GM18861 (cell line): ENCODE measurements around the gene DHX34.

Source experiments
- ATAC-seq: cut with Tn5 transposase; IDR thresholded peaks from one replicate; pipeline ENCODE4 v1.9.1; 2021; ENCODE audit not compliant: unreplicated experiment

DHX34 gene

DNA sequence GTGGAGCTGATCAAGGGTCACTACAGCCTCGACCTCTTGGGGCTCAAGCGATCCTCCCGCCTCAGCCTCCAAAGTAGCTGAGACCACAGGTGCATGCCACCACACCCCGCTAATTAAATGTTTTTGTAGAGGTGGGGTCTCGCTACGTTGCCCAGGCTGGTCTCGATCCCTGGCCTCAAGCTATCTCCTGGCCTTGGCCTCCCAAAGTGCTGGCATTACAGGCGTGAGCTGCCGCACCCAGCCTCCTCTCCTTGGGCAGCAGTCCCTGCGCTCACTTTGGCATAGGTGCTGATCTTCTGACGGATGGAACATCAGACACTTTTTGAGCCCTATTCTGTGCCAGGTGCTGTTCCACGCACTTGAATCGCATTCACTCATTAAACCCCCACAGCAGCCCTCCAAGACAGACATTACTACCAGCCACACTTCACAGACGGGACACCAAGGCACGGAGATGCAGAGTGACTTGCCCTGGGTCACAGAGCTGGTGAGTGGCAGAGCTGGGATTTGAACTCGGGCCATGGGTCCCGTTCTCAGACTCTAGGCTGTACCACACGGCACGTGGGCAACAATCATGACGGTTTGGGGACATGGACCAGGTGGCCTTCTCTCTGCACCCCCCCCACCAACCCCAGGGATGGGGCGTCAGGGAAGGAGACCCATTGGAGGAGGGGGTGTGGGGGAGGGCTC, 67.0 kb downstream of the DHX34 start:
- no peak for ATAC-seq

DNA sequence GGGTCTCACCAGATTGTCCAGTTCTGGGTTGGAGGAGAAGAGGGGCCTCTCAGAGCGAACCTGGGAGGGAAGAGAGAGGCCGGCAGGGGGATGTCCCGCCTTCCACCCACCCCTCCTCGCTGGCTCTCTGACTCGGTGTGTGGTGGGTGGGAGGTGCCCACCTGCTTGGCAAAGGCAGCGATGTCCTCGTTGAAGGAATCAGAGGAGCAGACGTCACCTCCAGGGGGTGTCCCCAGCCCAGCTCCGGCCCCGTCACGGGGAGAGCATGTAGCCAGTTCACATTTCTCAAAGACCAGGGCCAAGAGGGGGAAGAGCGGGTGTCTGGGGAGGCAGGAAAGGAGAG, 67.5 kb downstream of the DHX34 start:
- ATAC-seq, result no peak

DNA sequence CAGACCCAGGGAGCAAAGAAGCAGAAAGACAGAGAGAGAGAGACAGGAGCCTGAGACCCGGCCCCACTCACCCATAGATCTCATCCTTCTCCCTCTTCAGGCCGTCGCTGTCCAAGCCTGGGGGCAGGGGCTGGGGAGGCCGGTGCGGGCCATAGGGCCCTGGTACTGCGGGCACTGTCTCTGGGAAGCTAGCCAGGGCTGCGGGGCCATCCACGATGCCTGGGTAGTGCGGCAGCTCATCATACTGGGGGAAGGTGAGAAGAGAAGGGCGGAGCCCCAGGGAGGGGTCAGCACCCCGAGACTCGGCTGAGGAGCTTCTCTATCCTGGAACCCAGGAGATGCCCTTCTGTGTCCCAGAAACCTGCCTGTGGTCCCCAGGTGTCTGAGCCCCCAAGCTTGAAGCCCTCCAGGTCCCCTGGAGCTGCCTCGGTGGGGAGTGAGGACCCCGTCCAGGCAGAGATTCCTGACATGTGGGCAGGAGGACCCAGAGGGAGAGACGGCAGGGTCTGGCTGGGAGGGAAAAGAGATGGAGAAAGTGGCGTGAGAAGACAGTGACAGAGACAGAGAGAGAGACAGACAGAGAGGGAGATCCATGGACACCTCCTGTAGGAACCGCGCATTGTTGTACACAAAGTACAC, 68.1 kb downstream of the DHX34 start:
- no peak for ATAC-seq

DNA sequence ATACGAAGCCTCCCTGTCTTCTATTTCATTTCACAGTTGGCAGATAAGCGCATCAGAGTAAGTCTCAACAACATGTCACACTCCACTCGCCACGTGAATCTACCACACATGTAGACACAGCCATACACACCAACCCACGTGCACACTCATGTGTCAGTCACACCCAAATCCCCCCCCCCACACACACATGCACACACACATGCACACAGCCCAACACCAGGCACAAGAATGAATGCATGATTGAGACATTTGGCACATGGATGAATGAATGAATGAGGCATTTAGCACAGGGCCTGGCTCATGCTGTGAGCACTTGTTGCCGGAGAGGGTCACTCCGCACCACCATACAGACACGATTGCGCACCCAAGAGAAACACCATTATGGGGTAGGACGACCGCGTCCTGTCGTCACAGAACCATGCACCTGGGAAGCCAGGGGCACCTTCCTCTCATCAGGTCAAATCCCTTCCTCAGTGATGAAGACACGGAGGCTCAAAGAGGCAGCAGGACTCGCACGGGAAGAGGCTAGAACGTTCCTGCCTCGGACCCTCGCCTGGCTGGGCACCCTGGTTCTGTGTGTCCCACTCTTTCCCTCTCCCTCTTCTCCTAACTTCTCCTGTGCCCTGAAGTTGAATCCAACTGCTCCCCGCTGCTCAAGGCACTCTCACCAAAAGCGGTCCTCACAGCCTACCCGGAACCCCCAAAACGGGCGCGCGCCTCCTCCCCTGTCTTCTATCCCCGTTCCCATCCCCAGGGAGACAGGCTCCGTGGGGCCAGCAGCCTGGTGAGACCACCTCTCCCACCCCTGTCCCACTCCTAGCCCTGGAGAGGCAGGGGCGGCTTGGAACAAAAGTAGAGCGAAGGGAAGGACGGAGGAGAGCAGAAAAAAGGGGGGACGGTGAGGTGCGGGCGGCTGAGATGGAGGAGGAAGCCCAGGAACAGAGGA, 68.9 kb downstream of the DHX34 start:
- no peak for ATAC-seq

DNA sequence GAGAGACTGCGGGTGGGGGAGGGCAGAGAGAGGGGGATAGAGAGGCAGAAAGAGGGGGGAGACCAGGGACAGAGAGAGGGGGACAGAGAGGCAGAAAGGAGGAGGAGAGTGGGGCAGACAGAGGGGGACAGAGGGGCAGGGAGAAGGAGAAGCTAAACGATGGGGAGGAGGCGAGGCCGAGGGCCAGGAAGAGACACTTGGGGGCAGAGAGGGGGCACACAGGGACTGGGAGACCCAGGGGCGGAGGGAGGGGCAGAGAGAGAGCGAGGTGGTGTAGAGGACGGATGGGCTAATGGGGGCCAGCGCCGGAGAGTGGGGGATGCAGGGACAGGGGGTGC, 69.5 kb downstream of the DHX34 start:
- ATAC-seq, result no peak

DNA sequence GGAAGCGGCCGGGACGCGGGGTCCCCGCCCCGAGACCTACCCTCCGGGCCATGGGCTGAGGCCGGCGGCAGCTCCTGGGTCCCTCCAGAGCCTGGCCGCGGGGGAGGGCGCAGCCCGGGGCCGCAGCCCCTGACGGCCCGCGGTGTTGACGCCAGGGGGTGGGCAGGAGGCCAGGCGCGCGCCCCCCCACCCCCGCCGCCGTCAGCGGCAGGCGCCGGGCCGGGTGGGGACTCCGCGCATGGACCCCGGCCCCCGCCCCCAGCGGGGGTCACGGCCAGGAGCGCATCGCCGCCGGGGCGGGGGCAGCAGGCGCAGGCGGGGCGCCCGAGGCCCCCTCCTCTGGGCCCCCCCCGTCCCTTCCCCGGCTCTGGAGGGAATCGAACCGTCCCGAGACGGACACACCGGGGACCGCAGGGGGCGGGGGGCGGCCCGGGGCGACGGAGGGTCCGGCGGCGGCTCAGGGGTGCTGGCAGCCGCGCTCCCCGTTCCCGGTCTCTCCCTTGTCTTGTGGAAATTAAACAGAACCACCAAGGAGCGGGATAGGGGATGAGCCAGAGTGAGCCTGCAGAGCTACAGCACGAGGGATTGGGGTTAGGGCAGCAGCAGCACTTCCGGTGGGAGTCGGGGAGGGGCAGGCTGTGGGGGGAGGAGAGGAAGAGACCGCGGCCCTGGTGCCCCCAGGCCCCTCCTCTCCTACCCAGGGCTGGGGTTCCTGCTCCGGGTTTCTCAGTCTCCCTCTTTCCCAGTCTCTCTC, 70.1 kb downstream of the DHX34 start, which contains the start of gene MEIS3:
TSS of gene MEIS3 (minus strand) at position 498 of the 754 bp plus-strand sequence. CDS start at position 52, 446 bp downstream.
- ATAC-seq, result no peak

DNA sequence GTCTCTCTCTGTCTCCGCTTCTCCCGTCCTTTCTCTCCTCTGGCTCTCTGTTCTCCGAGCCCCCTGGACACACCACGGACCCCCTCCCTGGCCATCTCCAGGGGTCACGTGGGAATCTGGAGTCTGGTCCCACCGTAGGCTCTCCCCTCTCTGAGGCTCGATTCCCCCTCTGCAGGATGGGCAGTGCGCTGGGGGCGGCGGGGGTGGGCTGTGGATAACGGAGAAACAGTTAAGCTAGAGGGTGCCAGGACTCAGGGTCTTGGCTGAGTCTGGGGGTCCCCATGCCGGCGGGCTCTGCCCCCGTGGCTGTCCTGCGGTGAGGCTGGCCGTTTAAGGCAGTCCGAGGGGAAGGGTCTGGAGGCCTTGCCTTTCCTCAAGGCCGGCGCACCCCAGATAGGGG, 70.7 kb downstream of the DHX34 start:
- no peak for ATAC-seq

DNA sequence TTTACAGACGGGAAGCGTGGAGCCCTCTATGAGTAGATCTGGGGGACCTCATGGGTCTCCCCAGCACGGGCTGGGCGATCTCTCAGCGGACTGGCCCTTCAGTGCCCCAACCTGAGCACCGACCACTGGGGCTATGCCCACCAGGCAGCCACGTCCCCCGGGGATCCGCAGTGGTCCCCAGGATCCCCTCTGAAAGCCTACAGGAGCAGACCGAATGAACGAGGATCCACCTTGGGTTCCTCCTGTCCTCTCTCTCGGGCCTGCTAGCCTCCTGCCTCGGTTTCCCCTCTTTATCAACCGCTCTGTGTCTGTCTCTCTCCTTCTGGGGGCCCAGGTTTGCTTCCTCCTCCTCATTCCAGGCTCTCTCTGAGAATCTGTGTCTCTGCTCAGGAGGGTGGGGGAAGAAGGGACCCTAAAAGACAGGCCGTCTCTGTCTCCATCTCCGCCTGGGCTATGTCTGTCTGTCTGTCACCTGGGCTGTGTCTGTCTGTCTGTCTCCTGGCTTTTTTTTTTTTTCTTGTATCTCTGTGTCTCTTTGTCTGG, 72.2 kb downstream of the DHX34 start:
- ATAC-seq, result no peak

DNA sequence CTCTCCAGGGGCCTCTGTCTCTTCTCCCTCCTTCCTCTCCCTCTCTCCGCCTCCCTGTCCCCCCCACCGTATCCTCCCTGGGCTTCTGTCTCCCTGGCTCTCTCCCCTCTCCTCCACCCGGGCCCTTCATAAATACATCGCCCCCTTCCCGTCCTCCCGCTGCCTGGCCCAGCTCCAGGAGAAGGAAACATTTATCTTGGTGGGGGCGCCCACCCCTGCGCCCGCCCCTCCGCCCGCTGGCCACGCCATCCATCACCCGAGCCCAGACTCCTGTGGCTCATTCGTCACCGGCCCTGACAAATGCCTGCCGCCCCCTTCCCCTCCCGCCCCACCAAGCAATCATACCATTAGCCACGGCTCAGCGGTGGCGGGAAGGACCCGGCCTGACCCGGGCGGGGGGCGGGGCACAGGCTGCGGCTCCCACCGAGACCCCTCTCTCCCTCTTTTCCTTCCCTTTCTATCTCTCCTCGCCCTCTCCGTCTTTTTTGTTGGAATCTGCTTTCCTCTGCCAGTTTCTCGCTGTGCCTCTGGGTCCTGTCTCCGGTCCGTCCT, 72.8 kb downstream of the DHX34 start:
- ATAC-seq, result no peak

DNA sequence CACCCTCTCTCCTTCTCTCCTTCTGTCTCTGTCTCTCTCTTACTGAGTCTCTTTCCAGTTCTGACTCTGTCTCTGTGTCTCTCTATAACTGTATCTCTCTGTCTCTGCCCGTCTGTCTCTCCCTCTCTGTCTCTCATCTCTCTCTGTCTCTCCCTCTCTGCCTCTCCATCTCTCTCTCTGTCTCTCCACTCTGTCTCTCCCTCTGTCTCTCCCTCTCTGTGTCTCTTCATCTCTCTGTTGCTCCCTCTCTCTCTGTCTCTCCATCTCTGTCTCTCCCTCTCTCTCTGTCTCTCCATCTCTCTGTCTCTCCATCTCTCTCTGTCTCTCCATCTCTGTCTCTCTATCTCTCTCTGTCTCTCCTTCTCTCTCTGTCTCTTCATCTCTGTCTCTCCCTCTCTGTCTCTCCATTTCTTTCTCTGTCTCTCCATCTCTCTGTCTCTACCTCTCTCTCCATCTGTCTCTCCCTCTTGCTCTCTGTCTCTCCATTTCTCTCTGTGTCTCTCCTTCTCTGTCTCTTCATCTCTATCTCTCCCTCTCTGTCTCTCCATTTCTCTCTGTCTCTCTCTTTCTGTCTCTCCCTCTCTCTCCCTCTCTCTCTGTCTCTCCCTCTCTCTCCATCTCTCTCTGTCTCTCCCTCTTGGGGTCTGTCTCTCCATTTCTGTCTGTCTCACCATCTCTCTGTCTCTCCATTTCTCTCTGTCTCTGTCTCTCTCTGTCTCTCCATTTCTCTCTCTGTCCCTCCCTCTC, 73.5 kb downstream of the DHX34 start:
- ATAC-seq, result no peak

DNA sequence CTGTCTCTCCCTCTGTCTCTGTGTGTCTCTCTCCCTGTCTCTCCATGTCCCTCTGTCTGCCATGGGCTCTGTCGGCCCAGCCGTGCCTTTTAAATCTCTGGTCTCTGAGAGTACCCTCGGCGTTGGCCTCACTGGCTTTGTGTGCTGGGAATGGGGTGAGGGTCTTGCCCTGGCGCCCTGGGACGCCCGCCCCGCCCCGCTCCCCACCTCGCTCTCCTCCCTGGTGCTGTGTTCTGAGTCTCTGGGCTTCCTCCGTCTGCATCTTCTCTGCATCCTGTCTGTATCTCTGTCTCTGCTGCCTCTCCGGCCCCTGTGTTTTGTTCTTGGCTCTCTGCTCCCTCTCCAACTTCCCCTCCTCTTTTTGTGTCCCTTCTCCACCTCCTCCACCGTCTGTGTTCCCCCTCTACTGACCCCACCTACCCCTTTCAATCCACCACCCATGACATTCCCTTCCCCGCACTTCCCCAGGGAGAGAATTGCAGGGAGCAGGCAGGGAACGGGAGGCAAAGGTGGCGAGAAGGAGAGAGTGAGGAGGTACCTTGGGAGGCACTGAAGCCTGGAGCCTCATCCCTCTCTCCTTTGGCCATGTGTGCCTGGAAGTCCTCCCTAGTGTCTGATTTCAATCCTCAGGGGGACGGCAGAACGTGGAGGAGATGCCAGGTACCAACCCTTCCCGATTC, 74.2 kb downstream of the DHX34 start:
- ATAC-seq, result no peak

DNA sequence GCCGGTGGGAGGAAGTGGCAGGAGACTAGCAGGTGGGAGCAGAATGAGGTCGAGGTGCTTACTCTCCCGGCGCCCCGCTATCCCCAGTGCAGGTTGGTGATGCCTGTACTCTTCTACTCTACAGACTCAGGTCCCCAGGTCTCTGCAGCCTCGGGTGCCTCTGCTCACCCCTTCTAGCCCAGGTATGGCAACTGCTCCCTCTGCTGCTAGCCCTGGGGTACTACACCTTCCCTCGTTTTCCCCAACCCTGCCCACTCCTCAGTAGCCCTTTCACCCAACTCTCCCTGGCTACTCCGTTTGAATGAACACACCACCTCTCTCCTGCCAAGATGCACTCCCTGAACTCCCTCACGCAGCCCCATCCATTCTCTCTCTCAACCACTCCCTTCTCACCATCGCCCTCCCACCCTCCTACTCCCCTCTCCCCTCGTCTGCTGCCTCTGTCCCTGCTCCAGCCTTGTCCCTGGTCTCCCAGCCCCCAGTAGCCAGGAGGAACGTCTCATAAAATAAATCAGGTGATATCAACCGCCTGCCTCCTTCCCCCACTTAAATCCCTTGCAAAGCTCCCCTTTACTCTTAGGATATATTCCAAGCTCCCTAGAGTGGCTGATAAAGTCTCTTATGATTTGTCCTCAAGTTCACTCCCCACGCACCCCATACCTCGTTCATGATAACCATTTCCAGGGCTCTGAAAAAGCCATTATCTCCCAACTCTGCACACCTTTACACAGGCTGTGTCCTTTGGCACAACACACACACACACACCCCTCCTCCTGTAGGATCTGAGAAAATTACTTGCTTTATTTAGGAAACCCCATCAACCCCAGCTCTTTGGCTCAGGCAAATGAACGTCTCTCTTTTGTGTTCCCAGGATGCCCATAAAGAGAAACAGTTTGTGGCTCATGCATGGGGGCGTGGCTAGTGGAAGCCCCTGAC, 78.4 kb downstream of the DHX34 start:
- no peak for ATAC-seq

DNA sequence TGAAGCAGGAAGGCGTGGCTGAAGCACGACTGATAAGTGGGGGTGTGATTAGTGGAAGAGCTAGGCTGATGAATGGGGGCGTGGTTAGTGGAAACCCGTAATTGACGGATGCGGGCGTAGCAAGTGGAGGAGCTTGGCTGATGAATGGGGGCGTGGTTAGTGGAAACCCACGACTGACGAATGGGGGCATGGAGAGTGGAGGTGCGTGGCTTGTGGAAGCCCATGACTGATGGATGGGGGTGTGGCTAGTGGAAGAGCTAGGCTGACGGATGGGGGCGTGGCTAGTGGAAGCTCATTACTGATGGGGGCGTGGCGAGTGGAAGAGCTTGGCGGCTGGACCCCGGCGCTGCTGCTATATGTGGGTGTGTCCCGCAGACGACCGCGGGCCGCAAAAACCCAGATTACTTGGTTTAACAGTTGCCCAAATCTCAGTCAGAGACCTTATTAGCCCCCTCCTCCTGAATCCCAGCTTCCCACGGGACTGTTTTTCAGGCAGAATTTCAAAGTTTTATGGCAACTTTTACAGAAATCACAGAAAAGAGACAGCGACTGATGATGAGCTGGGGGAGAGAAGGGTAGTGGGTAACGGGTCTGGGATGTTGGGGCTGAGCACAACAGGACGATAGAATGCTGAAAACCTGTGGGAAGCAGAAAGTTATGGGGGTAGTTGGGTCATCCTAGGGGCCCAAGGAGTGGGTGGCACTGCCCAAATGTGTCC, 79.2 kb downstream of the DHX34 start:
- ATAC-seq, result no peak

DNA sequence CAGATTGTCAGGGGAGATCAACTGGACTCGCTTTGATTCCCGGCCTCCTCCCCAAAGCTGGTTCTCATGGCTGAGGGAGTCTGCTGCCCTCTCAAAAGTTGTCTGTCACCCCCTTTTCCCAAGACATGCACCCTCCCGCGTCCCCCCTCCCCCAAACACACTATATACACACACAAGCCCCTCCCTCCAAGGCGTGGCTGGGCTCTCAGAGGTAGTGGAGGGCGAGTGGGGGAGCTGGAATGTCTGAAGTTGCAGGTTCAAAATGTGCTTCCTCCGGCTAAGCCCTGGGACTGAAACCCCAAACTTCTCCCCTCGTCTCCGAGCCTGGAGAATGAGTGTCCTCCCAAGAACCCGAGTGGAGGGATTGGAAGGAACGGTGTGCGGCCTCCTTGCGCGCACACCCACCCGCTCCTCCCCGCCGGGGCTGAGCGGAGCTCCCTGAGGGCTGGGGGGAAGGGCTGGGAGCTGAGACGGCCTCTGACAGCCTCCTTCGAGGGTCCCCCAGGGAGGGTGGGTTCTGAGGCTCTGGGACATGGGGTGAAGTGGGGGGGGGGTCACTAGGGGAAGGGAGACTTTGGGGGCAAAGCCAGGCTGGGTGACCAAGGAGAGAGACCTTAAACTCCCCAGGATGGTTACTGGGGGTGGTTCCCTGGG, 80.2 kb downstream of the DHX34 start:
- no peak for ATAC-seq

DNA sequence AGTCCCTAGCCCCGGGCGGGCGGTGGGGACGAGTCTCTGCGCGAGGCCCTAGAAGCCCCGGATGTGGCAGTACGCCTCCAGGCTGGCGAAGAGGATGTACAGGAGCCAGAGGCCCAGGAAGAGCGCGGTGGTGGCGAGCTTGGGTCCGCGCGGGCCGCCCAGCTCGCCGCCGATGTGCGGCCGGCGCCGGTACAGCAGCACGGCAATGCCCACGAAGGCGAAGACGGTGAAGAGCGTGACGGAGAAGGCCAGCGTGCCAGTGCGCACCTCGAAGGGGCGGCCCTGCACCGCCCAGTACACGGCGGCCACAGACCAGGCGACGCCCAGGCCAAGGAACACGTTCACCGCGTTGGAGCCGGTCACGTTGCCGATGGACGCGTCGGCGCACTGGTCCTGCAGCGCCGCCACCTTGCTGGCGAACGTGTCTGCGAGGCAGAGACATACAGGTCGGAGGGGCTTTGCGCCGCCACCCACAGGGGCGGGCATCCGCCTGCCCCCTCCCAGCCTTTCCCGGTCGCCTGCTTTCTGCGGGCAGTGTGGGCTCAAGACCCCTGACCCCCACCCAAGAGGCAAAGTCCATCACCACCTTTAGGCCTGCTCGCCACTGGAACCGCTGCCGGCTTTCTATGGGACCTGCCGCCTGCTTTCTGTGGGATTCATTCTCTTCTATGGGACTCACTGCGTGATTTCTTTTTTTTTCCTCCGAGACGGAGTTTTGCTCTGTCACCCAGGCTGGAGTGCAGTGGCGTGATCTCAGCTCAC, 81.1 kb downstream of the DHX34 start:
- no peak for ATAC-seq

DNA sequence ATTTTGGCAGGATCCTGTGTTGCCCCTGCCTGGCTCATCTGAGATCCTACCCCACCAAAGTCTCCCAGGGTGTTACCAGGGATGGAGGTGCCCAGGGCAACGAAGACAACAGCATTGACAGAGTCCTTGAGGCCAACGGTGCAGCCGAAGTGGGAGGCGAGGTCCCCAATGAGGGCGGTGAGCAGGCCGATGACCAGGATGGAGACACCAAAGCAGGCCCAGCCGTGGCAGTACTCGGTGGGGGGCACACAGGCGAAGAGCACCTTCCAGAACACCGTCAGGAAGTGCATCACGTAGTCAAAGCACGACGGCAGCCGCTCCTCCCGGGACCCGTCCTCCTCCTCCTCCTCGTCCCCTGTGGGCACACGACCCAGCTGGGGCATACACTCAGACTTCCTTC, 83.0 kb downstream of the DHX34 start:
- no peak for ATAC-seq
